ENCODE measurements around the gene LRGUK. TPM values are rescaled to one million over a fixed set of nuclear protein-coding genes. Genes with fewer than 3 reads are reported as not detected.

The LRGUK gene
- total and polyA plus RNA-seq, 9 donors, result 0.23 to 1.0 (median 0.38) TPM

DNA sequence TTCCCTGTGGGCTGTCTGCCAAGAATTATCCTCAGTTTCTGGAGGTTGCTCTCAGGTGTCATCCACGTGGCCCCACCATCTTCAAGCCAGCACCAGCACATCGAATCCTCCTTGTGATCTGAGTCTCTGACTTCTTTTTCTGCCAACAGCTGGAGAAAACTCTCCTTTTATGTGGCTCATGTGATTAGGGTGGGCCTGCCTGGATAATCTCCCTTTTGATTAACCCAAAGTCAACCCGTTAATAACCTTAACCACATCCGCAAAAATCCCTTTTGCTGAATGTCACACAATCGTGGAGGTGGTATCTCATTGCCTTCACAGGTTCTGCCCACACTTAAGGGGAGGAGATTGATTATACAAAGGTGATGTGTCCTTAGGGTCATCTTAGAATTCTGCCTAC lies 73.8 kb downstream of the LRGUK start:
- no peaks in the 10 kb centered on the region for H3K4me1 ChIP-seq (ENCODE audit: control insufficient read depth, insufficient read depth, low read length)
- no CpG with 5 or more reads among the region's 5 CpGs for WGBS (ENCODE audit: insufficient coverage)
- H3K9me3 ChIP-seq (replicated peaks; ENCODE audit: control insufficient read depth, low read depth, low read length), result no peaks in the 10 kb centered on the region
- peak; percentile 30 for DNase-seq
- no peak overlapping the region for H3K27ac ChIP-seq (ENCODE audit: low read length)
- H3K4me3 ChIP-seq (ENCODE audit: low read length), result no peak overlapping the region
- H3K36me3 ChIP-seq (ENCODE audit: control insufficient read depth, insufficient read depth, low read length), result no peaks in the 10 kb centered on the region
- H3K27me3 ChIP-seq (ENCODE audit: control insufficient read depth, insufficient read depth, low read length), result no peaks in the 10 kb centered on the region

DNA sequence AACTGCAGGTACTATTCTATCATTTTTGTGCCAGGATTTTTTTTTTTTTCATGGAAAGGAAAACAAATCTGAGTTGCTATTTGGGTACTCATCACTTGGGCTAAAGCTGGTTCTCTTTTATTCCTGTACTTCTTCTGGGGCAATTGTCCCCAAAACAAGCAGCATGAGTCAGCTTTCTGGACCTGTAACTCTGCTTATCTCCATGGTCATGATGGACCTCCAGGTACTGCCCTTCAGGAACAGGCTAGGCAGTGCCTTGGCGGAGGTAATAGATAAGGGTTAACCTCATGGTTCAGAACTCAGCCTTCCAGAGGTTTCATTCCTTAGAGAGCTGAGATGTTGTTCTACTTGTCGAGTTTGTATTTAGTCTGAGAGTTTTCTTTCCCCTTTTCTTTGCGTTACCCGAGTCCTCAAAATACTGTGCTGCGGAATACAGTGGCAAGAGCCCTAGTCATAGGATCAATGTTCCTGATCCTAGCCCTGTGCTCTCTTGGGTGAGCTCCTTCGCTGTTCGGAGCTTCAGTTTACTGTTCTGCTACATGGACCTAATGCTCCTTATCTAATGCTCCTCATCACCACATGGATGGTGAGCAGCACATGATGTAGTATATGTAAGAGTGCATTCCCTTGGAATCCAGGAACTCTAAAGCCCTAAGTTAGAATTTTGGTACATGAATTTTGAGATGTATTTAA lies 74.6 kb downstream of the LRGUK start:
- Histone ChIP-seq H3K36me3 (ENCODE audit: control insufficient read depth, insufficient read depth, low read length) (no peaks in the 10 kb centered on the region), H3K4me1 (ENCODE audit: control insufficient read depth, insufficient read depth, low read length) (no peaks in the 10 kb centered on the region), H3K9me3 (replicated peaks; ENCODE audit: control insufficient read depth, low read depth, low read length) (no peaks in the 10 kb centered on the region), H3K27ac (ENCODE audit: low read length) (no peak overlapping the region), H3K4me3 (ENCODE audit: low read length) (no peak overlapping the region), H3K27me3 (ENCODE audit: control insufficient read depth, insufficient read depth, low read length) (no peaks in the 10 kb centered on the region)
- no peak for DNase-seq
- WGBS (ENCODE audit: insufficient coverage), result 71% methylated on average over 1 of the region's 7 CpGs

DNA sequence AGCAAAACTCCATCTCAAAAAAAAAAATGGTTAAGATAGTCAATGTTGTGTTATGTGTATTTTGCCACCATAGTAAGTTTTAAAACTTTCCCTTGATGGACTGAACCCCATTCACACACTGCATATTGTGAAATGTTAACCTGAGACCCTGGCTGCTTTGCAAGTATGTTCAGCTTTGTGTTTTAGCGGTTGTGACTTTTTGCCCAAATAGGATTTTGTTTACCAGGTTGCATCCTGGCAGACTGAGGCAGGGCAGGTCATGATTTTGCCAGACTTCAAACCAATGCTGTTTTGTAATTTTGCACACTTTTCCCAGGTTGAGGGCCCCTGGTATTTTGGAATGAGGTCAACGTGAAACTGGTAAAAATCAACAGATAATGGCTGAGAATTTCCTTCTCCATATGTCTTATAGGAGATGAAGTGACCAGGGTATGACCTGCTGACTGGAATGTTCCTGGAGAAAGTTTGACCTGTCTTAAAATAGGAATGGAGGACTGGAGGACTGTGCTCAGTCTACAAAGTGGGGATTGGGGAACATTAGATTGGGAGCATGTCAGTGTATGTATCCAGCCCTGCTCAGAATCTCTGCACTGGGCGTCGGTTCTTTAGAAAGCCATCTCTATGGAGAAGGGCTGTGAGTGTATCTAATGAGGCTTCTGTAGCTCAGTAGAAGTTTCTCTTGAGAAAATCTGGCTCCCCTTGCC lies 76.2 kb downstream of the LRGUK start:
- Histone ChIP-seq H3K4me3 (ENCODE audit: low read length) (no peak overlapping the region), H3K9me3 (replicated peaks; ENCODE audit: control insufficient read depth, low read depth, low read length) (no peaks in the 10 kb centered on the region), H3K4me1 (ENCODE audit: control insufficient read depth, insufficient read depth, low read length) (no peaks in the 10 kb centered on the region), H3K27ac (ENCODE audit: low read length) (no peak overlapping the region), H3K36me3 (ENCODE audit: control insufficient read depth, insufficient read depth, low read length) (no peaks in the 10 kb centered on the region), H3K27me3 (ENCODE audit: control insufficient read depth, insufficient read depth, low read length) (no peaks in the 10 kb centered on the region)
- DNase-seq, result no peak
- WGBS (ENCODE audit: insufficient coverage), result 100% methylated on average over 1 of the region's 4 CpGs

- Histone ChIP-seq H3K4me1 (ENCODE audit: control insufficient read depth, insufficient read depth, low read length) (no peaks in the 10 kb centered on the region), H3K27me3 (ENCODE audit: control insufficient read depth, insufficient read depth, low read length) (no peaks in the 10 kb centered on the region), H3K27ac (ENCODE audit: low read length) (no peak overlapping the region), H3K36me3 (ENCODE audit: control insufficient read depth, insufficient read depth, low read length) (no peaks in the 10 kb centered on the region), H3K4me3 (ENCODE audit: low read length) (no peak overlapping the region), H3K9me3 (replicated peaks; ENCODE audit: control insufficient read depth, low read depth, low read length) (no peaks in the 10 kb centered on the region)
- DNase-seq, result no peak
- 78% methylated on average over 15 of the region's 16 CpGs for WGBS (ENCODE audit: insufficient coverage)
Observed at GRCh38 chr7:134209322-134210015, 82.3 kb downstream of the LRGUK start.

DNA sequence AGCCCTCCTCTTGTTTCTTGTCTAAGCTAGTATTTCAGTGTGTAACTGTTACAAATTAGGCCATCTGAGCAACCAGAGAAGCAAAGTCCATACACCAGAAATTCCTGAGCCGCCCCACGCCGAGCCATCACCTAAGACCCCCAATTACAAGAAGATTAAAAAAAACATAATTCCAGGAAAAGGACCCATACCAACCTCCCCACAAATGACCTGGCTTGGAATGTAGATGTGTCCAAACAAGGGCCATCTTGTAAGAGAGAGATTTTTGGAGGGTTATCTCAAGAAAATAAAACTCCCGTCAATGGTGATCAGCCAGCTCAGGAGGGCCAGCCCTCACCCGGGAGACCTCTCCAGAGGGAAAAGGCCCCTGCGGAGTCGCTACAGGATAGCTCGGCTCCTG lies 83.1 kb downstream of the LRGUK start:
- H3K4me3 ChIP-seq (ENCODE audit: low read length), result no peak overlapping the region
- no peaks in the 10 kb centered on the region for H3K9me3 ChIP-seq (replicated peaks; ENCODE audit: control insufficient read depth, low read depth, low read length)
- H3K27ac ChIP-seq (ENCODE audit: low read length), result no peak overlapping the region
- H3K36me3 ChIP-seq (ENCODE audit: control insufficient read depth, insufficient read depth, low read length), result no peaks in the 10 kb centered on the region
- H3K27me3 ChIP-seq (ENCODE audit: control insufficient read depth, insufficient read depth, low read length), result no peaks in the 10 kb centered on the region
- DNase-seq, result no peak
- no peaks in the 10 kb centered on the region for H3K4me1 ChIP-seq (ENCODE audit: control insufficient read depth, insufficient read depth, low read length)
- WGBS (ENCODE audit: insufficient coverage), result 83% methylated on average over 5 of the region's 8 CpGs

DNA sequence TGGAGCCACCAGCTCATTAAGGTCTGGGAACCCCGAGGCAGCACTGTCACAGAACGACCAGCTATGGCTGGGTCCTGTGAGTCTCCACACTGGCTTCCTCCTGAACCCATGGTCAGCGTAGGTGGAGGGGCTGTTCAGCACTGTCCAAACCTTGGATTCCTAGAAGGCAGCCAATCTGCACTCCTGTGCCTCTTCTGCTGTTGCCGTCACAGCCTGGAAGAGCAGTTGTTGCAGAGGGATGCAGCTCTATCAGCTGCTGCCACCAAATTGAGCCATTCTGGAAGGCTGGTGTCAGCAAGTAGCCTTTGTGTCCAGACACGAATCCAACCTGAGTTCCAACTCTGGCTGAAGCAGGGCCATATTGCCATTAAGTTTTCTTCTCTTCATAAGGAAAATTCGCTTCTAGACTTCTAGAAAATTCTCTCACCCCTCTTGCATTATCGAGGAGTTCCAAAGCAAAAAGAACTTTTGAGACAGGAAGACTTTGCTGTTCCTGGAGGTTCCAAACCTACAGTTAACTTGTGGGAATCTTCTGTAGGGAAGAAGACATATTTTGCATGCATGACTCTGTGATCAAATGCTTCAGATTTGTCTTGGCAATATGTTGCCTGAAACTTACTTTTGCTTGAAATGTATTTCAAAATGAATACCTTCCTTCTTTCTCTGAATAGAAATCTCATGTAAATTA lies 84.0 kb downstream of the LRGUK start:
- H3K27me3 ChIP-seq (ENCODE audit: control insufficient read depth, insufficient read depth, low read length), result no peaks in the 10 kb centered on the region
- no peaks in the 10 kb centered on the region for H3K9me3 ChIP-seq (replicated peaks; ENCODE audit: control insufficient read depth, low read depth, low read length)
- no peaks in the 10 kb centered on the region for H3K4me1 ChIP-seq (ENCODE audit: control insufficient read depth, insufficient read depth, low read length)
- DNase-seq, result no peak
- WGBS (ENCODE audit: insufficient coverage), result 92% methylated on average over 5 of the region's 7 CpGs
- no peaks in the 10 kb centered on the region for H3K36me3 ChIP-seq (ENCODE audit: control insufficient read depth, insufficient read depth, low read length)
- no peak overlapping the region for H3K27ac ChIP-seq (ENCODE audit: low read length)
- no peak overlapping the region for H3K4me3 ChIP-seq (ENCODE audit: low read length)

DNA sequence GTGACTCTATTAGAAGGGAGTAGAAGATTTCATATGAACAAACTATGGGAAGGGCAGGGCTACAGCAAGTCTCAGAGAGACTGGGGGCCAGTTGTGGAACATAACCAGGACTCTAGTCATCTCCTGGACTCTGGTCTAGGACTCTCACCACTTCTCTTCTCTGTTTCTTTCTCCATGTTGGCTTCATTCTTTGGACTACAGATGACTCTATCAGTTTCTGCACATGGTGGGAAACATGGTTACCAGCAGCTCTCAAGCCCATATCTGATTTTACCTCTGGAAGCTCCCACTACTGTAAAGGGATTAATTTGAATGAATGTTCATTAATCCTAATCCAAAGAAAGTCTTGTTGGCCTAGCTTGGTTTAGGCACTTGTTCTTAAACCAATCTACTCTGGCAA lies 84.7 kb downstream of the LRGUK start:
- H3K27ac ChIP-seq (ENCODE audit: low read length), result no peak overlapping the region
- no peaks in the 10 kb centered on the region for H3K4me1 ChIP-seq (ENCODE audit: control insufficient read depth, insufficient read depth, low read length)
- no peak overlapping the region for H3K4me3 ChIP-seq (ENCODE audit: low read length)
- no peak for DNase-seq
- H3K9me3 ChIP-seq (replicated peaks; ENCODE audit: control insufficient read depth, low read depth, low read length), result no peaks in the 10 kb centered on the region
- H3K36me3 ChIP-seq (ENCODE audit: control insufficient read depth, insufficient read depth, low read length), result no peaks in the 10 kb centered on the region
- H3K27me3 ChIP-seq (ENCODE audit: control insufficient read depth, insufficient read depth, low read length), result no peaks in the 10 kb centered on the region

DNA sequence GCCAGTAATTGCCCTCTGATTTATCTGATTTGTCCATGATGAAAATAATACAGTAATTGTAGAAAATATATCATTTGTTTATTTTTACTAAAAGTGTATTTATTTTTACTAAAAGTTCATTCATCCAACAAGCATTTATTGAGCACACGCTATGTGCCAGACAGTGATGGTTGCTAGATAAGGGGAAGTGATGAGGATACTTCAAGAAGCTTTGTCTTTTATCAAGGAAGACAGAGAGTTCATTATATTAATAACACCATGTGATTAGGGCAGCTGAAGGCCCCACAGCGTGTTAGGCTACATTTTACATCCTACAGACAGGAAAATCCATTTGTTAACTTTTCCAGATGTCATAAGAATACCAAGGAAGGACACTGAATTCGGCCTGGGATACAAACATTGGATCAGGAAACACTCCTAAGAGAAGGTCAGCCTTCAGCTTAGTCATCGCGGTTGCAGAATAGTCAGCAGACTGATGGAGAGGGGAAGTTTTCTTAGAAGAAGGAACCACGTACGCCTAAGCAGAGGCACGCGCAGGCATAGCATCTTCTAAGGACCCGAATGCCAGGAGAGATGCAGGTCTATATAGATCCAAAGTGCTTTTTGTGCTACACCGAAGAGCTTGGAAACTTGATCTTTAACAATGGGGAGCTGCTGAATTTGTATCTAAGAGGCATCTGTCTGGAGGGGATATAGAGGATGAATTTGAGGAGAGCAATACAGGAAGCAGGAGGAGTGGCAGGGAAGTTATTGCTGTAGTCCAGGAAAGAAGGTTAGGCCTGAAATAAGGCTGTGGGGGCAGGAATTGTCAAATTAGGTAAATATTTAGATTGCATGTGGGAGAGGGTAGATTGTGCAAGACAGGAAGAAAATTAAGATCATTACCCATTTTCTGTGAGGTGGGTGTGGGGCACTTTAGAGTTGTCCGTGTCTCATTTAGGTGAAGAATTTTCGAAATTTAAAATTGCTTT lies 85.7 kb downstream of the LRGUK start:
- no peaks in the 10 kb centered on the region for H3K4me1 ChIP-seq (ENCODE audit: control insufficient read depth, insufficient read depth, low read length)
- no peak overlapping the region for H3K4me3 ChIP-seq (ENCODE audit: low read length)
- H3K27me3 ChIP-seq (ENCODE audit: control insufficient read depth, insufficient read depth, low read length), result no peaks in the 10 kb centered on the region
- peak; percentile 16 for DNase-seq
- 40% methylated on average over 9 of the region's 13 CpGs for WGBS (ENCODE audit: insufficient coverage)
- H3K27ac ChIP-seq (ENCODE audit: low read length), result no peak overlapping the region
- no peaks in the 10 kb centered on the region for H3K36me3 ChIP-seq (ENCODE audit: control insufficient read depth, insufficient read depth, low read length)
- H3K9me3 ChIP-seq (replicated peaks; ENCODE audit: control insufficient read depth, low read depth, low read length), result no peaks in the 10 kb centered on the region

DNA sequence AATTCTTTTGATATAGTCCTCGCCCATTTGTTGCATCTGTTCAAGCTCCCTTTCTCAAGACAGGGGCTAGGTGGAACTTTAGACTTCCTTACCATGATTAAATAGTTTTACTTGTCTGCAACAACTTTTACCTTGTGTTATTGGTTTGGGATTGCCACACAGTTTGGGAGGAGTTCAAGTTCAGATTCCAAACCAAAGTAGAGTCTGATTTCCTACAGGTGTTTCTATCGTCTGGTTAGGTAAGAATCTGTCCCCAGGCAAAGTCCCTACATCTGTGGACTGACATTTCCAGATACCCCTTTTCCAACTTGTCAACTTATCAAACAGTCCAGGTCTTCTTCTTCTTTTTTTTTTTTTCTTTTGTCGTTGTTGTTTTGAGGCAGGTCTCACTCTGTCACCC lies 93.1 kb downstream of the LRGUK start:
- DNase-seq, result no peak
- H3K27me3 ChIP-seq (ENCODE audit: control insufficient read depth, insufficient read depth, low read length), result no peaks in the 10 kb centered on the region
- no peaks in the 10 kb centered on the region for H3K4me1 ChIP-seq (ENCODE audit: control insufficient read depth, insufficient read depth, low read length)
- WGBS (ENCODE audit: insufficient coverage), result 57% methylated on average over 1 of the region's 3 CpGs
- no peak overlapping the region for H3K4me3 ChIP-seq (ENCODE audit: low read length)
- H3K9me3 ChIP-seq (replicated peaks; ENCODE audit: control insufficient read depth, low read depth, low read length), result no peaks in the 10 kb centered on the region
- H3K36me3 ChIP-seq (ENCODE audit: control insufficient read depth, insufficient read depth, low read length), result no peaks in the 10 kb centered on the region
- H3K27ac ChIP-seq (ENCODE audit: low read length), result no peak overlapping the region

Data from muscle of leg (tissue), 11 donors.